ENCODE results near the gene AUTS2.

Gene AUTS2

DNA sequence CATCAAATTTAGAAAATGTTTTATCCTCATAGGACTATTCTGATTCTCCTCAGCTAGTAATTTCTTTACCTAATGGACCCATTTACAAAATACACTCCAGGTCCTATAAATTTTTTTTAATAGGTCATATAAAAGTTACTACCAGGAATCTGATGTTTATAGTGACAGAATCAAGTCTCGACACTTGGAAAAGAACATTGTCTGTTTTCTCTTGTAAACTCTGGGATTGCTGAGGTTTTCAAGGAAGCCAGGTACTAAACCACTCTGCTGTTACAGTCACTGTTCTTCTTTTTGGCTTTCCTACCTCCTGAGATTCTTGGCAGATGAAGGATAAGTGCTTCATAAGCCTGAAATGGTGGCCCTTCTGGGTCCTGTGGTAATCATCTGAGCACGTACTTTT is 493.1 kb downstream of the AUTS2 start:
- Histone ChIP-seq H3K4me1 (ENCODE audit: control insufficient read depth, insufficient read depth, low read length) (peaks cover 12% of the 10 kb centered on the region; the same call in 1 of the 2 replicates), H3K27me3 (ENCODE audit: control insufficient read depth, insufficient read depth, low read length) (no peaks in the 10 kb centered on the region), H3K27ac (ENCODE audit: low read depth, low read length) (no peak overlapping the region), H3K36me3 (ENCODE audit: control insufficient read depth, insufficient read depth, low read length) (no peaks in the 10 kb centered on the region), H3K9ac (ENCODE audit: low read length) (no peak overlapping the region), H3K4me3 (ENCODE audit: low read depth, low read length) (no peak overlapping the region), H3K9me3 (ENCODE audit: control insufficient read depth, insufficient read depth, low read depth, low read length) (no peaks in the 10 kb centered on the region; the same call in 1 of the 2 replicates)

DNA sequence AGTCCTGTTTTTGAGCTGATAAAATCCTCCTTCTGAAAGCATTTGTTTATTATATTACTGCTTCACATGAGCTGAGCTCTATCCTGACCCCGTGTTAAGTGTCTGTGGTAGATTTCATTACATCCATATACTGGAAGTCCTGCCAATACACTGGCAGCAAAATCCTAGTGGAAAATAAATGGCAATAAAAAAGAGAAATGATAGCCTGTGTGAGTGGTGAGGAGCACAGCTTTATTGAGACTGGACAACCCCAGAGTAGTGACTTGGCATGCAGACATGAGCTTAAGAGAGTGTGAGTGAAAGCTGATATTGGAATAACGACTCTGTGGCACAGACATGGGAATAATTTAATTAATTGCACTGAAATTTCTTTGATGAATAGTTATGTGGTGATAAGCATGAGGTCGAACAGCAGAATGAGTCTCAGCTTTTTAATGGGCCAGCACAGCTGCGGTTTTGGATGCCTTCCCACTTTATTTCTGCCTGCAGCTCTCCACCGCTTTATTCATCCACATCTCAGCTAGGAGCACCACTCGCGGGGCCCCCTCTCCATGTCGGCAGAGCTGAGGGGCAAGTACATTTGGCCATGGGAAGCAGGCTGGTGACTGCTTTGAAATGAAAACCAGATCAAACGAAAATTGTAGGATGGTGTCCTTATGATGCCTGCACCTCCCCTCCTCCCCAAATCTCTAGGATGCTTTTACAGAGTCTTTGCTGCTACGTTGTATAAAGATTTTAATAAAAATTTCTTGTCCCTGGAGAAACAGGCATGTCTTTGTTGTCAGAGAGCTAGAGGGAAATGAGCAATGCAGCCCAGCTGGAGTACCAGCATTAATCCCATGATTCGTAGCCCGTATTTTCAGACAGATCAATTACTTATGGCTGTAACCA is 494.3 kb downstream of the AUTS2 start:
- Histone ChIP-seq H3K36me3 (ENCODE audit: control insufficient read depth, insufficient read depth, low read length) (no peaks in the 10 kb centered on the region), H3K9ac (ENCODE audit: low read length) (no peak overlapping the region), H3K27me3 (ENCODE audit: control insufficient read depth, insufficient read depth, low read length) (no peaks in the 10 kb centered on the region), H3K27ac (ENCODE audit: low read depth, low read length) (no peak overlapping the region), H3K9me3 (ENCODE audit: control insufficient read depth, insufficient read depth, low read depth, low read length) (no peaks in the 10 kb centered on the region), H3K4me3 (ENCODE audit: low read depth, low read length) (no peak overlapping the region), H3K4me1 (ENCODE audit: control insufficient read depth, insufficient read depth, low read length) (peaks cover 12% of the 10 kb centered on the region; the same call in 1 of the 2 replicates)

DNA sequence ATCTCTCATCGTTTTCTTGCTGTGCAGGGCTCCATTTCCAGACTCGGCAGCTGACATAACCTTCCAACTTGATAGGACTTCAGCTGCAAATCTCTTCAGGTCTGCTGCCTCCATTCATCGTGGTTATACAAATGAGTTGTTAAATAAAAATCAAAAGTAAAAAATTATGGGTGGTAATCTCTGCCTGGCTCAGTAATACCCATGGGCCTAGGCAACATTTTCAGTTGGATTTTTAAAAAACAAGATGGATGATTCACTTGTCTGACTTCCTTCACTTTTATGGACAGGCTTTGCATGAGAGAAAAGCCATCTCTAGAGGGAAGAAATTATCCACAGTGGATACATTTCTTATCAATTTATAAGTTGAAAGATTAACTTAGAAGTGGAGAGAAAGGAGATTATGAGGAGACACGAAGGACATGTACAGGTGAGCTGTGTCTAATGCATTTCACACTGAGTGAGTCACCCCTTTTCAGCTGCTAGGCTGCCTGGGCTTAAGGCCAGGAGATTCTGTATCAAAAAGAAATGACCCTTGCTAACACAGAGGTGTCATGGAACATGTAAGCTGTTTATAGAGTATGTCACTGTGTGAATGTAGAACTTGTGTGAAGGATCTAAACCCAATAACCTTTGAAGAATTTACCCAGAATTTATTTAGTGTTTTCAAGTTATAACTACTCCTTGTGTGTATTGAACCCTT is 495.1 kb downstream of the AUTS2 start:
- Histone ChIP-seq H3K36me3 (ENCODE audit: control insufficient read depth, insufficient read depth, low read length) (no peaks in the 10 kb centered on the region), H3K9me3 (ENCODE audit: control insufficient read depth, insufficient read depth, low read depth, low read length) (no peaks in the 10 kb centered on the region), H3K4me1 (ENCODE audit: control insufficient read depth, insufficient read depth, low read length) (peaks cover 12% of the 10 kb centered on the region; the same call in 1 of the 2 replicates), H3K9ac (ENCODE audit: low read length) (no peak overlapping the region), H3K27ac (ENCODE audit: low read depth, low read length) (no peak overlapping the region), H3K4me3 (ENCODE audit: low read depth, low read length) (no peak overlapping the region), H3K27me3 (ENCODE audit: control insufficient read depth, insufficient read depth, low read length) (no peaks in the 10 kb centered on the region)

DNA sequence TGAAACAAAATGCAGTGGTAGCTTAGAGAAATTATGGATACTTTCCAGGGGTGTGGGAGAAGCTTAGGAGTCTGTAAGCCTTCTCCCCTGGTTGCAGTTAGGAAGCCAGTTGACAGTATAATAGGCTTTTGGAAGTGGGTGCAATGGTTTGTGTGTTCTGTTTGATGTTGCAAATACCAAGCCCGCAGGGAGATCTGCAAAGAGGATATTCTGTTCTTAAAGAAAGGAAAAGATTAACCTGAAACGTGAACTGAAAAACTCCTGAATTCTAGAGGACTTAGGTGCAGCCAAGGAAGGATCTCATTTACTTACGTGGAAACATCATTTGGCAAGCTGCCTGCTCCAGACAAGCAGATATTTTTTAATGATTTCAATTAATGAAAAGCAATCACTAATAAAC is 496.6 kb downstream of the AUTS2 start:
- H3K27ac ChIP-seq (ENCODE audit: low read depth, low read length) = no peak overlapping the region
- H3K9ac ChIP-seq (ENCODE audit: low read length) = no peak overlapping the region
- H3K4me3 ChIP-seq (ENCODE audit: low read depth, low read length) = no peak overlapping the region
- no peaks in the 10 kb centered on the region for H3K9me3 ChIP-seq (ENCODE audit: control insufficient read depth, insufficient read depth, low read depth, low read length)
- no peaks in the 10 kb centered on the region for H3K36me3 ChIP-seq (ENCODE audit: control insufficient read depth, insufficient read depth, low read length)
- no peaks in the 10 kb centered on the region for H3K27me3 ChIP-seq (ENCODE audit: control insufficient read depth, insufficient read depth, low read length)
- peaks cover 12% of the 10 kb centered on the region; the same call in 1 of the 2 replicates for H3K4me1 ChIP-seq (ENCODE audit: control insufficient read depth, insufficient read depth, low read length)

DNA sequence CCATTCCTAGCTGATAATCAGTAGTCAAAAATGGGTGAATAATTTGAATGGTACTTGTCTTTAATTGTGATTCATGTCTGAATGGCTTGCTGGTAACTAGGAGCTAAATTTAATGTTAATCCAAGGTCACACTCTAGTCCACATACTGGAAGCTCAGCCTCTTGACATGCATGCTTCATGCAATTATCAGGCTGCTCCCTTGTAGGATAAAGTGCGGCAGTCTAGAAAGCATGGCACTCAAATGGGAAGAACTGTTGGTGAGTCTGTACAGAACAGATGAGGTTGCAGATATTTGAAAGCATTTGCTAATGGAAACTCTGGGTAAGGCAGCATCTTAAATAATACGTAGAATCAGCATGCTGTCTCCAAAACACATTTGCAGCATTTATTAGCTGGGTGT is 499.4 kb downstream of the AUTS2 start:
- Histone ChIP-seq H3K36me3 (ENCODE audit: control insufficient read depth, insufficient read depth, low read length) (no peaks in the 10 kb centered on the region), H3K27ac (ENCODE audit: low read depth, low read length) (no peak overlapping the region), H3K4me3 (ENCODE audit: low read depth, low read length) (no peak overlapping the region), H3K9ac (ENCODE audit: low read length) (no peak overlapping the region), H3K27me3 (ENCODE audit: control insufficient read depth, insufficient read depth, low read length) (no peaks in the 10 kb centered on the region), H3K4me1 (ENCODE audit: control insufficient read depth, insufficient read depth, low read length) (peaks cover 12% of the 10 kb centered on the region; the same call in 1 of the 2 replicates), H3K9me3 (ENCODE audit: control insufficient read depth, insufficient read depth, low read depth, low read length) (no peaks in the 10 kb centered on the region)

DNA sequence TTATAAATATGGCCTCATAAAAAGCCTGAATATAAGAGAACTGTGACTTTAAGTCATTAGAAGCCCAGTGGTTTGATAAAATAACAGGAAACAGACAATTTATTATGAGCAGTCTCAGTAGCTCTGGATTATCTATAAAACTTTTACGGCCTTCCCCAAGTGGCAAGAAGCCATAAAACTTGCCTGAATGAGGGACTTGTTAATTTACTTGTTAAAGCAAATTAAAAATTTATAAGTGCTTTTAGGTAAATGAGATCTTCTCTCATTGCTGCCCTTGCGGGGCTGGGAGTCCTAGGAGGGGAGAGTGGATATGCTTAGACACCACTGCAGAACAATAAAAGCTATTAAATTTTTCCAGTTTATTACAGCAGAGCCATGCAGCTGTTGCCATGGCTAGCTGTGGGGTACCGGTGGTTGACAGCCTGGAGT is 499.9 kb downstream of the AUTS2 start:
- Histone ChIP-seq H3K9ac (ENCODE audit: low read length) (no peak overlapping the region), H3K9me3 (ENCODE audit: control insufficient read depth, insufficient read depth, low read depth, low read length) (no peaks in the 10 kb centered on the region), H3K4me1 (ENCODE audit: control insufficient read depth, insufficient read depth, low read length) (peaks cover 12% of the 10 kb centered on the region; the same call in 1 of the 2 replicates), H3K27ac (ENCODE audit: low read depth, low read length) (no peak overlapping the region), H3K27me3 (ENCODE audit: control insufficient read depth, insufficient read depth, low read length) (no peaks in the 10 kb centered on the region), H3K4me3 (ENCODE audit: low read depth, low read length) (no peak overlapping the region), H3K36me3 (ENCODE audit: control insufficient read depth, insufficient read depth, low read length) (no peaks in the 10 kb centered on the region)

DNA sequence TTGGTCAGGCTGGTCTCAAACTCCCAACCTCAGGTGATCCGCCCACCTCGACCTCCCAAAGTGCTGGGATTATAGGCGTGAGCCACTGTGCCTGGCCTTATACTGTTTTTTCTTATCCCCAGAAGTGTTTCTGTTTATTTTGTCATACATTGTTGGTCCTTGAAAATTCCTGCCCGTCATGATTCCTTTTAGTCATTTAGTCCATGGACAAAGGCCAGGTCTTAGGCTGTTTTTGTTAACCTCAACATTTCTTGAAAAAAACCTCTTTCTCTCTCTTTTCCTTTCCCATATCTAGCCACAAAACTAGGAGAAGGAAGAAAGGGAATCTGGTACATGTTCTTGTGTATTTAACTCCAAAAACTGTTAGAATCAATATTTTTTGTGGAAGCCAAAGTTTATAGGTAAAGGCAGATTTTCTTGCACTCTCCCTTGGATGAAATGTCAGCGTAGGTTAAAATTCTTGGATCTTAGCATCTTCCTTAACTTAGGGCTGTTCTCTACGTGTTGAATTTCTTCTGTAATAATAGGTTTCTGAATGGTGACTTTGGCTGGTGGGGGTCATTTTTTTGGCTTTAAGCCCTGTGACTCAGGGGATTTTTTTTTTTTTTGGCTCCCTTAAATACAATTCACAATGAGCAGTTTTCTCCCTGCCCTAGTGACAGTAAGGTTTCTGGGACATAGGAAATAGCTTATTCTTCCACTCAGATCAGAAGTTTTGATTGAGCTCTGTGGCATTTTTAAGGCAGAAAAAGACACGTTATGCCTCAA is 500.8 kb downstream of the AUTS2 start:
- H3K4me3 ChIP-seq (ENCODE audit: low read depth, low read length) = no peak overlapping the region
- H3K9me3 ChIP-seq (ENCODE audit: control insufficient read depth, insufficient read depth, low read depth, low read length) = no peaks in the 10 kb centered on the region
- H3K9ac ChIP-seq (ENCODE audit: low read length) = no peak overlapping the region
- H3K27ac ChIP-seq (ENCODE audit: low read depth, low read length) = no peak overlapping the region
- peaks cover 12% of the 10 kb centered on the region; the same call in 1 of the 2 replicates for H3K4me1 ChIP-seq (ENCODE audit: control insufficient read depth, insufficient read depth, low read length)
- H3K36me3 ChIP-seq (ENCODE audit: control insufficient read depth, insufficient read depth, low read length) = no peaks in the 10 kb centered on the region
- no peaks in the 10 kb centered on the region for H3K27me3 ChIP-seq (ENCODE audit: control insufficient read depth, insufficient read depth, low read length)

DNA sequence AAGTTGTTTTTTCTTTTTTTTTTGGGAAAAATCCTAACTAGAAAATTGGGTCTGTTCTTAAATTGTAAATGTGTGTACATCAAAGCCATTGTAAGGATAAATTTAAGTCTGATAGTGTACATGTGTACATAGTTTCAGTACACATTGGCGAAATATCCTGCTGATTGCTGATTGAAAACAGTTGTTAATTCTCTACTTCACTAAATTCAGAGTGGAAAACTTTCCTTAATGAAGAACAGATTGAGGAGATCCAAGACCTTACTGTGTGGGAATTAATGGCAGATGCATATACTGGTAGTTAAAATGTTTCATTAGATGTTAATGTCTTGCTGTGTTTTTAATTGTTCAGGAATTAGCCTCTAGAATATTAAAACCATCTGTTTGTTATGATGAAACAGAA is 506.0 kb downstream of the AUTS2 start:
- no peaks in the 10 kb centered on the region for H3K36me3 ChIP-seq (ENCODE audit: control insufficient read depth, insufficient read depth, low read length)
- H3K27ac ChIP-seq (ENCODE audit: low read depth, low read length) = no peak overlapping the region
- no peak overlapping the region for H3K9ac ChIP-seq (ENCODE audit: low read length)
- H3K27me3 ChIP-seq (ENCODE audit: control insufficient read depth, insufficient read depth, low read length) = no peaks in the 10 kb centered on the region
- no peaks in the 10 kb centered on the region for H3K9me3 ChIP-seq (ENCODE audit: control insufficient read depth, insufficient read depth, low read depth, low read length)
- H3K4me3 ChIP-seq (ENCODE audit: low read depth, low read length) = no peak overlapping the region
- no peaks in the 10 kb centered on the region for H3K4me1 ChIP-seq (ENCODE audit: control insufficient read depth, insufficient read depth, low read length)

DNA sequence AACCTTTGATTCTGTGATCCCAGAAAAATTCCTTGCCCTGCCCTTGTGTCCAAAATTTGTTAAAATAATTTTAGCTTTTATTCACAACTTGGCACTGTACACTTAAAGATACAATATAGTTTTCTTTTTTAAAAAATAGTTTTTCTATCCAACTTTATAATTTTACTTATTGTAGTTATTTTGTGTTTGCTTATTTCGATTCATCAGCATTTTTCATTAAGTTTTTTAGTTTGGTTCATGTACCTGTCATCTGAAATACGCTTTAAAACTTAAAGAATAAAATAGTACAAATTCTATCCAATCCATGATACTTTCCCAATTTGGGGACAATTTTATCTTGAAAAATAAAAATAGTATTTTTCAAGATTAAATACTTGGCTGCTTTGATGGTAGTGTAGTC is 514.8 kb downstream of the AUTS2 start:
- no peaks in the 10 kb centered on the region for H3K36me3 ChIP-seq (ENCODE audit: control insufficient read depth, insufficient read depth, low read length)
- H3K27ac ChIP-seq (ENCODE audit: low read depth, low read length) = no peak overlapping the region
- H3K4me3 ChIP-seq (ENCODE audit: low read depth, low read length) = no peak overlapping the region
- H3K4me1 ChIP-seq (ENCODE audit: control insufficient read depth, insufficient read depth, low read length) = peaks cover 15% of the 10 kb centered on the region; the same call in 1 of the 2 replicates
- H3K27me3 ChIP-seq (ENCODE audit: control insufficient read depth, insufficient read depth, low read length) = no peaks in the 10 kb centered on the region
- no peaks in the 10 kb centered on the region for H3K9me3 ChIP-seq (ENCODE audit: control insufficient read depth, insufficient read depth, low read depth, low read length)
- H3K9ac ChIP-seq (ENCODE audit: low read length) = no peak overlapping the region

DNA sequence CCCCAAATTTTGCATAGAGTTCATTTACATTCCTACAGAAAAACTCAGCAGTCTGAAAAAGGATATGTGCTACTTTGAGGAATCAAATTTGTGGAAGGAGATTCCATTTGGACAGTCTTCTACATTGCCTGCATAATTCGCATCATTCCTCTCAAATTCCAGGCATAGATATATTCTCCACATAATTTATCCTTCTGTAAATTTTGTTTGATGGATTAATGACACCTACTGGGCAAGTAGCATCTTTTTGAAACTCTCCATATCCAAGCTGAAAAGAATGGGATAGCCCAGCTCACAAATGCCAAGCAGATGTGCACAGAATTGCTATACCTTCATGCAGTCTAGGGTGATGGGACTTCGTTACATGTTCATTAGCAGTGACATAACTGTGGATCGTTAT is 515.3 kb downstream of the AUTS2 start:
- no peak overlapping the region for H3K27ac ChIP-seq (ENCODE audit: low read depth, low read length)
- no peaks in the 10 kb centered on the region for H3K9me3 ChIP-seq (ENCODE audit: control insufficient read depth, insufficient read depth, low read depth, low read length)
- H3K9ac ChIP-seq (ENCODE audit: low read length) = no peak overlapping the region
- peaks cover 15% of the 10 kb centered on the region; the same call in 1 of the 2 replicates for H3K4me1 ChIP-seq (ENCODE audit: control insufficient read depth, insufficient read depth, low read length)
- H3K36me3 ChIP-seq (ENCODE audit: control insufficient read depth, insufficient read depth, low read length) = no peaks in the 10 kb centered on the region
- no peak overlapping the region for H3K4me3 ChIP-seq (ENCODE audit: low read depth, low read length)
- no peaks in the 10 kb centered on the region for H3K27me3 ChIP-seq (ENCODE audit: control insufficient read depth, insufficient read depth, low read length)
